ENCODE data around the gene ZFP62. TPM values are rescaled to one million over a fixed set of nuclear protein-coding genes. Genes with fewer than 3 reads are reported as not detected.
A peak's percentile ranks its signal among the peaks of the same experiment; 100 is the strongest.

Gene ZFP62
- total RNA-seq, 1 experiment from 2014 or later: 30.7 TPM

GRCh38 chr5:180809403-180810209 lies 51.5 kb downstream of the ZFP62 start:
- POLR2A ChIA-PET: no interaction called here
- intact Hi-C loops (cut with micrococcal nuclease): no loop called here
- Histone ChIP-seq H3K36me3 (ENCODE audit: control insufficient read depth in 1 of 2, insufficient read depth in 2 of 2, low read length in 2 of 2) (peaks cover 0 to 5% of the 10 kb centered on the region in 2 experiments; a peak in 1 of 4 replicates), H3K79me2 (ENCODE audit: insufficient read depth, low read length) (peaks cover 16% of the 10 kb centered on the region), H3K4me2 (ENCODE audit: low read length) (peak overlapping the region; percentile 98), H3K4me1 (ENCODE audit: control insufficient read depth in 1 of 2, insufficient read depth in 2 of 2, low read length in 2 of 2) (peaks cover 20 to 33% of the 10 kb centered on the region in 2 experiments), H3K27ac (ENCODE audit: low read depth, low read length) (peak overlapping the region; percentile 98), H2AFZ (ENCODE audit: low read depth, low read length, poor library complexity, severe bottlenecking) (peak overlapping the region; percentile 73), H3K27me3 (ENCODE audit: insufficient read depth, low read length) (no peaks in the 10 kb centered on the region), H3K9me2 (ENCODE audit: insufficient read depth) (no peaks in the 10 kb centered on the region), H3K9ac (ENCODE audit: low read length) (peak overlapping the region; percentile 75), H4K20me1 (ENCODE audit: insufficient read depth) (no peaks in the 10 kb centered on the region), H3K4me3 (replicated peaks in 1 of 2; ENCODE audit: low read depth in 1 of 2, low read length in 2 of 2) (peak overlapping the region; percentile 73 to 74), H3K9me3 (ENCODE audit: control insufficient read depth in 1 of 2, insufficient read depth in 1 of 2, low read depth in 1 of 2, low read length in 2 of 2) (no peaks in the 10 kb centered on the region)
- RAD21 ChIA-PET (ENCODE audit: low non-redundant PET in 1 of 2, low total read pairs in 2 of 2, uncharacterized antibody in 2 of 2, unreplicated experiment in 2 of 2): no interaction called here
- CTCF ChIA-PET: no interaction called here
- peak; percentile 78 for ATAC-seq
- no TSS peak for BruUV-seq (replicated peaks)
- DNase-seq (ENCODE audit: low read depth, low spot score): peak; percentile 75
- no peak for TF ChIP-seq RAD21 (IDR thresholded peaks at IDR 0.05; ENCODE audit: low read depth)
- TF ChIP-seq EGR1 (IDR thresholded peaks at IDR 0.05; ENCODE audit: low read depth): no peak
- TF ChIP-seq CBX3 (IDR thresholded peaks at IDR 0.05; ENCODE audit: low read depth): no peak
- TF ChIP-seq CTCF (IDR thresholded peaks at IDR 0.05 in 2 of 3, conservative IDR thresholded peaks at IDR 0.05 in 1 of 3; ENCODE audit: borderline replicate concordance in 1 of 3, insufficient read depth in 1 of 3, low read depth in 2 of 3, low read length in 2 of 3): no peak
- no peak for TF ChIP-seq MAX (IDR thresholded peaks at IDR 0.05)
- no peak for TF ChIP-seq ATF3 (IDR thresholded peaks at IDR 0.05)
- TF ChIP-seq POLR2AphosphoS5 (IDR thresholded peaks at IDR 0.05; ENCODE audit: low read depth, low read length): 0 out of 2 replicates have a peak, but pooled peaks have one; percentile 20
- TF ChIP-seq ZNF274 (IDR thresholded peaks at IDR 0.05; ENCODE audit: low read depth, low read length): no peak
- TF ChIP-seq YY1 (IDR thresholded peaks at IDR 0.05; ENCODE audit: extremely low read depth, insufficient replicate concordance, low read depth, low read length): peak; percentile 62
- TF ChIP-seq EZH2 (IDR thresholded peaks at IDR 0.05): no peak
- TF ChIP-seq ZFX (IDR thresholded peaks at IDR 0.05): peak; percentile 60
- TF ChIP-seq SP1 (IDR thresholded peaks at IDR 0.05; ENCODE audit: low read depth): no peak
